DND-41 (cell line): ENCODE results near the gene LRRC56.

Experiments
- EZH2 ChIP-seq: IDR thresholded peaks from 3 replicates; pipeline ENCODE4 v1.6.1; 2012; ENCODE audit warnings: borderline replicate concordance, low read depth, mild to moderate bottlenecking, moderate library complexity, low read length, inconsistent platforms; ENCODE audit not compliant: severe bottlenecking
- TF ChIP-seq, protein P1 (sequence below): IDR thresholded peaks from 2 replicates; pipeline ENCODE4 v1.5.1; 2012; ENCODE audit warnings: borderline replicate concordance, low read length, moderate library complexity, mild to moderate bottlenecking; ENCODE audit not compliant: poor library complexity, severe bottlenecking; ENCODE audit errors: extremely low read depth

DNA sequence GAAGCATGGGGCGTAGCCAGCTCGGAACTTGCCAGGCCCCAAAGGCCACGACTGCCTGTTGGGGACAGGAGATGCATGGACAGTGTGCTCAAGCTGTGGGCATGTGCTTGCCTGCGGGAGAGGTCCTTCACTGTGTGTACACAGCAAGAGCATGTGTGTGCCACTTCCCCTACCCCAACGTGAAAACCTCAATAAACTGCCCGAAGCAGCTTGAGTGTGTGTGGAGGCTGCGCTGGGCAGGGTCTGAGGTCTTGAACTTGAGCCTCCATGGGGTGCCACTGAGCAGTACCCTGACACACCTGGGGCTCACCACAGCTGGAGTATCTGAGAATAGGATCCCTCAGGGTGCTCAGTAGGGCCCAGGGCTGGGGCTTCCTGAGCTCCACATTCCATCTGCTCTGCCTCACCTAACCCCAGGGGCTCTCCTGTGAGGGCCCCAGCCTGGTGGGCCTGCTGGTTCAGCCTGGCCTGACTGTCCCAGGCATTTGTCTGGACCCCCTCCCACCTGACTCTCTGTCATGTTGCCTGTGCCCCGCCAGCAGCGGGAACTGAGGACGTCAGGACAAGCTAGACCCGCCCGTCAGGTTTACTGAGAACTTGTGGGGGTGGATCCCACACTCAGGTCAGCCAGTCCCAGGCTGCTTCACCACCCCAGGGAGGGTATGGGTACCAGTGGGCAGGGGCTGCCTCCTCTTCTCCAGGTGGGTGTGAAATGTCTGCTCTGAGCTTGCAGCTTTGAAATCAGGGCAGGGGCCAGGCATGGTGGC, 26.7 kb downstream of the LRRC56 start:
- TF ChIP-seq, protein P1, sequence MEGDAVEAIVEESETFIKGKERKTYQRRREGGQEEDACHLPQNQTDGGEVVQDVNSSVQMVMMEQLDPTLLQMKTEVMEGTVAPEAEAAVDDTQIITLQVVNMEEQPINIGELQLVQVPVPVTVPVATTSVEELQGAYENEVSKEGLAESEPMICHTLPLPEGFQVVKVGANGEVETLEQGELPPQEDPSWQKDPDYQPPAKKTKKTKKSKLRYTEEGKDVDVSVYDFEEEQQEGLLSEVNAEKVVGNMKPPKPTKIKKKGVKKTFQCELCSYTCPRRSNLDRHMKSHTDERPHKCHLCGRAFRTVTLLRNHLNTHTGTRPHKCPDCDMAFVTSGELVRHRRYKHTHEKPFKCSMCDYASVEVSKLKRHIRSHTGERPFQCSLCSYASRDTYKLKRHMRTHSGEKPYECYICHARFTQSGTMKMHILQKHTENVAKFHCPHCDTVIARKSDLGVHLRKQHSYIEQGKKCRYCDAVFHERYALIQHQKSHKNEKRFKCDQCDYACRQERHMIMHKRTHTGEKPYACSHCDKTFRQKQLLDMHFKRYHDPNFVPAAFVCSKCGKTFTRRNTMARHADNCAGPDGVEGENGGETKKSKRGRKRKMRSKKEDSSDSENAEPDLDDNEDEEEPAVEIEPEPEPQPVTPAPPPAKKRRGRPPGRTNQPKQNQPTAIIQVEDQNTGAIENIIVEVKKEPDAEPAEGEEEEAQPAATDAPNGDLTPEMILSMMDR, result no peak
- TF ChIP-seq EZH2, result no peak
